Breast epithelium (tissue), 3 donors: ENCODE data around the gene PRKAA2.

Experiments used
- CTCF ChIP-seq, 3 donors: fragments of 450-650 bp; IDR thresholded peaks; one replicate each; pipeline ENCODE4 v1.5.1; 2016 to 2017; ENCODE audit warnings: antibody characterized with exemption in 3 of 3, mild to moderate bottlenecking in 3 of 3, moderate library complexity in 3 of 3
- POLR2AphosphoS5 ChIP-seq, 3 donors: sonication (generic); formaldehyde crosslinking; IDR thresholded peaks; one replicate each; pipeline ENCODE4 v1.6.1; 2017; ENCODE audit warnings: antibody characterized with exemption in 3 of 3

- TF ChIP-seq POLR2AphosphoS5 (IDR thresholded peaks at IDR 0.05) (no peak), CTCF (IDR thresholded peaks at IDR 0.05) (no peak)
Measured at GRCh38 chr1:56703747-56704146, 58.6 kb downstream of the PRKAA2 start.
